Endothelial cell of hepatic sinusoid (primary cell): ENCODE data around the gene CSRP1.
"Not testable (repeated sequence)": the region's sequence is repeated elsewhere in the genome, so short reads cannot be mapped to it uniquely, and the experiment has no call there.

Experiments
- in situ Hi-C: cut with HindIII; loops from 2 replicates; pipeline ENCODE4 v1.10.0; 2017; ENCODE audit warnings: low sequenced_read_pairs

Gene CSRP1

GRCh38 chr1:201499795-201500669, 6.9 kb downstream of the CSRP1 start:
- in situ Hi-C loops, result no loop called here

- in situ Hi-C loops, result no loop called here
Observed at GRCh38 chr1:201499191-201499590, 7.7 kb downstream of the CSRP1 start.

- in situ Hi-C loops, result no loop called here
Observed at GRCh38 chr1:201498621-201499020, 8.3 kb downstream of the CSRP1 start.

GRCh38 chr1:201497935-201498509, 8.9 kb downstream of the CSRP1 start:
- in situ Hi-C loops, result no loop called here

GRCh38 chr1:201496296-201496690, 10.6 kb downstream of the CSRP1 start:
- in situ Hi-C loops, result no loop called here

- in situ Hi-C loops, result no loop called here
Observed at GRCh38 chr1:201495551-201496295, 11.2 kb downstream of the CSRP1 start.

- in situ Hi-C loops, result no loop called here
Observed at GRCh38 chr1:201493757-201494617, 12.9 kb downstream of the CSRP1 start.

GRCh38 chr1:201493026-201493656, 13.8 kb downstream of the CSRP1 start:
- in situ Hi-C loops, result not testable (repeated sequence)

GRCh38 chr1:201491896-201492511, 14.9 kb downstream of the CSRP1 start:
- in situ Hi-C loops, result no loop called here

- in situ Hi-C loops, result no loop called here
Observed at GRCh38 chr1:201490708-201491131, 16.2 kb downstream of the CSRP1 start.

- in situ Hi-C loops, result no loop called here
Observed at GRCh38 chr1:201489643-201490261, 17.2 kb downstream of the CSRP1 start.

- in situ Hi-C loops, result no loop called here
Observed at GRCh38 chr1:201488830-201489589, 17.9 kb downstream of the CSRP1 start.

GRCh38 chr1:201487742-201488141, 19.2 kb downstream of the CSRP1 start:
- in situ Hi-C loops, result no loop called here

GRCh38 chr1:201486187-201486586, 20.7 kb downstream of the CSRP1 start:
- in situ Hi-C loops, result no loop called here

GRCh38 chr1:201485184-201485774, 21.6 kb downstream of the CSRP1 start:
- in situ Hi-C loops, result no loop called here

- in situ Hi-C loops, result no loop called here
Observed at GRCh38 chr1:201483373-201483949, 23.5 kb downstream of the CSRP1 start.

GRCh38 chr1:201482755-201483154, 24.2 kb downstream of the CSRP1 start:
- in situ Hi-C loops, result no loop called here
